ENCODE measurements around the gene TET1. TPM values are rescaled to one million over a fixed set of nuclear protein-coding genes. Genes with fewer than 3 reads are reported as not detected.

TET1 gene
- total RNA-seq, 1 experiment from 2014 or later, result 53.4 TPM

- no peaks in the 10 kb centered on the region for H3K9me3 Mint-ChIP-seq
- H3K27ac Mint-ChIP-seq, result no peak overlapping the region; a peak in 1 of 7 replicates
- peaks cover 1% of the 10 kb centered on the region; the same call in 1 of the 2 replicates for H3K79me2 ChIP-seq (ENCODE audit: insufficient read depth, low read length)
- no peak overlapping the region for H3K18ac ChIP-seq (ENCODE audit: insufficient read length, low read depth, low read length)
- H4K20me1 ChIP-seq (ENCODE audit: control insufficient read depth, insufficient read depth, insufficient read length), result no peaks in the 10 kb centered on the region
- no peak overlapping the region for H2BK15ac ChIP-seq (ENCODE audit: low read depth, low read length)
- no peak overlapping the region for H2BK20ac ChIP-seq (ENCODE audit: low read depth, low read length, poor library complexity, severe bottlenecking)
- no peaks in the 10 kb centered on the region for H3K4me1 ChIP-seq (ENCODE audit: insufficient read depth, low read length)
- no peak overlapping the region for H3K56ac ChIP-seq (ENCODE audit: insufficient read length, low read depth, low read length)
- H4K8ac ChIP-seq (replicated peaks; ENCODE audit: insufficient read length, low read depth, low read length), result no peak overlapping the region
- H2BK120ac ChIP-seq (ENCODE audit: low read depth, low read length, poor library complexity, severe bottlenecking), result no peak overlapping the region
- no peak for DNase-seq
- H3K27me3 Mint-ChIP-seq (ENCODE audit: low read depth), result no peaks in the 10 kb centered on the region
- H3K79me1 ChIP-seq (ENCODE audit: insufficient read depth, low read depth, low read length, poor library complexity, severe bottlenecking), result peaks cover 3% of the 10 kb centered on the region
- peaks cover 10 to 12% of the 10 kb centered on the region in 2 experiments for H3K4me1 Mint-ChIP-seq
- no peak overlapping the region for H2BK5ac ChIP-seq (ENCODE audit: insufficient read length, low read length)
- no peak overlapping the region for H3K9ac ChIP-seq (ENCODE audit: extremely low read depth, insufficient read length, low read length)
- no peak overlapping the region for H2BK12ac ChIP-seq (ENCODE audit: insufficient read length, low read depth, low read length)
- H4K5ac ChIP-seq (ENCODE audit: insufficient read length, low read depth, low read length), result no peak overlapping the region
- no peak overlapping the region for H3K4me2 ChIP-seq (ENCODE audit: insufficient read depth, insufficient read length, low read length)
- H2AFZ ChIP-seq (ENCODE audit: low read length), result no peak overlapping the region
- no peak overlapping the region for H3K27ac ChIP-seq (ENCODE audit: insufficient read length, low read depth, low read length)
- no CpG with 5 or more reads among the region's 3 CpGs for WGBS (ENCODE audit: extremely low coverage, insufficient read length, low lambda C conversion rate)
- no peak overlapping the region for H3T11ph ChIP-seq (ENCODE audit: low read length)
- no peak overlapping the region for H3K14ac ChIP-seq (ENCODE audit: insufficient read depth, low read length)
- no peak for TF ChIP-seq CTCF (conservative IDR thresholded peaks at IDR 0.05)
- no peak overlapping the region for H4K91ac ChIP-seq (ENCODE audit: insufficient read length, low read depth, low read length)
- H3K23me2 ChIP-seq (ENCODE audit: insufficient read length, low read depth, low read length, poor library complexity, severe bottlenecking), result no peaks in the 10 kb centered on the region
- no peak overlapping the region for H2AK5ac ChIP-seq (ENCODE audit: insufficient read length, low read length)
- no peaks in the 10 kb centered on the region for H3K9me3 ChIP-seq (ENCODE audit: control insufficient read depth, low read depth, low read length)
- no peak overlapping the region for H3K4me3 Mint-ChIP-seq
- peaks cover 6 to 31% (median 7%) of the 10 kb centered on the region in 3 experiments; a peak in 6 of 7 replicates for H3K36me3 Mint-ChIP-seq (ENCODE audit: insufficient read depth in 1 of 3, low read depth in 3 of 3)
- no peaks in the 10 kb centered on the region for H3K27me3 ChIP-seq (ENCODE audit: insufficient read depth, low read length)
- H3K23ac ChIP-seq (ENCODE audit: insufficient read length, low read depth, low read length), result no peak overlapping the region
- no peak overlapping the region for H3K4ac ChIP-seq (ENCODE audit: low read depth, low read length)
Measured at GRCh38 chr10:68619595-68619994, 59.5 kb downstream of the TET1 start.
